H9 (cell line): ENCODE data around the gene HECTD1. TPM values are rescaled to one million over a fixed set of nuclear protein-coding genes. Genes with fewer than 3 reads are reported as not detected.
"Not testable (repeated sequence)": the region's sequence is repeated elsewhere in the genome, so short reads cannot be mapped to it uniquely, and the experiment has no call there.

Source experiments
- DNase-seq: peaks from one replicate; pipeline ENCODE4 v3.0.0-alpha.2; 2017
- H2AFZ ChIP-seq: one replicate; pipeline ENCODE4 v1.6.1; 2013; ENCODE audit warnings: mild to moderate bottlenecking, low read length, control low read depth, moderate library complexity
- H2AK5ac ChIP-seq: 2 replicates; pipeline ENCODE4 v1.6.1; 2013; ENCODE audit warnings: low read length, control low read depth, mixed read lengths; ENCODE audit not compliant: insufficient read length
- H2BK120ac ChIP-seq: one replicate; pipeline ENCODE4 v1.6.1; 2013; ENCODE audit warnings: low read depth, mild to moderate bottlenecking, low read length, control low read depth, inconsistent platforms; ENCODE audit not compliant: poor library complexity, severe bottlenecking
- H2BK12ac ChIP-seq: 2 replicates; pipeline ENCODE4 v1.6.1; 2013; ENCODE audit warnings: low read length, control low read depth, mixed read lengths, low read depth; ENCODE audit not compliant: insufficient read length
- H2BK15ac ChIP-seq: 2 replicates; pipeline ENCODE4 v1.6.1; 2013; ENCODE audit warnings: low read depth, low read length, control low read depth
- H2BK20ac ChIP-seq: one replicate; pipeline ENCODE4 v1.6.1; 2013; ENCODE audit warnings: low read depth, mild to moderate bottlenecking, low read length, control low read depth, inconsistent platforms; ENCODE audit not compliant: poor library complexity, severe bottlenecking
- H2BK5ac ChIP-seq: 2 replicates; pipeline ENCODE4 v1.6.1; 2013; ENCODE audit warnings: low read length, control low read depth, mixed read lengths; ENCODE audit not compliant: insufficient read length
- H3K14ac ChIP-seq: 2 replicates; pipeline ENCODE4 v1.6.1; 2013; ENCODE audit warnings: low read length, control low read depth; ENCODE audit not compliant: insufficient read depth
- H3K18ac ChIP-seq: 2 replicates; pipeline ENCODE4 v1.6.1; 2013; ENCODE audit warnings: low read depth, mild to moderate bottlenecking, mixed read lengths, low read length, control low read depth; ENCODE audit not compliant: insufficient read length
- H3K23ac ChIP-seq: 2 replicates; pipeline ENCODE4 v1.6.1; 2013; ENCODE audit warnings: low read length, control low read depth, mixed read lengths, low read depth; ENCODE audit not compliant: insufficient read length
- H3K23me2 ChIP-seq: 2 replicates; pipeline ENCODE4 v1.6.1; 2013; ENCODE audit warnings: low read depth, mild to moderate bottlenecking, mixed read lengths, low read length, control low read depth; ENCODE audit not compliant: insufficient read length, poor library complexity, severe bottlenecking
- H3K27ac ChIP-seq: 2 replicates; pipeline ENCODE4 v1.5.1; 2013; ENCODE audit warnings: low read length, control low read depth, mixed read lengths, low read depth; ENCODE audit not compliant: insufficient read length
- H3K27me3 ChIP-seq: 2 replicates; pipeline ENCODE4 v1.6.1; 2013; ENCODE audit warnings: low read length, control low read depth, inconsistent platforms; ENCODE audit not compliant: insufficient read depth
- H3K4ac ChIP-seq: 2 replicates; pipeline ENCODE4 v1.6.1; 2013; ENCODE audit warnings: low read depth, mild to moderate bottlenecking, control low read depth, inconsistent platforms, low read length, moderate library complexity
- H3K4me1 ChIP-seq: 2 replicates; pipeline ENCODE4 v1.6.1; 2013; ENCODE audit warnings: low read length, control low read depth, inconsistent platforms; ENCODE audit not compliant: insufficient read depth
- H3K4me2 ChIP-seq: 2 replicates; pipeline ENCODE4 v1.6.1; 2013; ENCODE audit warnings: low read length, control low read depth, mixed read lengths; ENCODE audit not compliant: insufficient read length, insufficient read depth
- H3K56ac ChIP-seq: 2 replicates; pipeline ENCODE4 v1.6.1; 2013; ENCODE audit warnings: low read depth, mild to moderate bottlenecking, mixed read lengths, low read length, control low read depth; ENCODE audit not compliant: insufficient read length
- H3K79me1 ChIP-seq: 2 replicates; pipeline ENCODE4 v1.6.1; 2013; ENCODE audit warnings: low read depth, mild to moderate bottlenecking, moderate library complexity, low read length, control low read depth, inconsistent platforms; ENCODE audit not compliant: insufficient read depth, poor library complexity, severe bottlenecking
- H3K79me2 ChIP-seq: 2 replicates; pipeline ENCODE4 v1.6.1; 2013; ENCODE audit warnings: low read length, control low read depth, inconsistent platforms; ENCODE audit not compliant: insufficient read depth
- H3K9ac ChIP-seq: 2 replicates; pipeline ENCODE4 v1.6.1; 2013; ENCODE audit warnings: low read length, control low read depth, mixed read lengths; ENCODE audit not compliant: insufficient read length; ENCODE audit errors: extremely low read depth
- H3K9me3 ChIP-seq: one replicate; pipeline ENCODE4 v1.6.1; 2013; ENCODE audit warnings: low read depth, low read length, inconsistent platforms; ENCODE audit not compliant: control insufficient read depth
- H3T11ph ChIP-seq: one replicate; pipeline ENCODE4 v1.6.1; 2013; ENCODE audit warnings: mild to moderate bottlenecking, low read length, control low read depth, inconsistent platforms
- H4K20me1 ChIP-seq: one replicate; pipeline ENCODE4 v1.6.1; 2013; ENCODE audit not compliant: control insufficient read depth, insufficient read length, insufficient read depth
- H4K5ac ChIP-seq: 2 replicates; pipeline ENCODE4 v1.6.1; 2013; ENCODE audit warnings: low read depth, mild to moderate bottlenecking, mixed read lengths, low read length, control low read depth; ENCODE audit not compliant: insufficient read length
- H4K8ac ChIP-seq: replicated peaks from 2 replicates; pipeline ENCODE4 v1.6.1; 2013; ENCODE audit warnings: low read length, control low read depth, mixed read lengths, low read depth; ENCODE audit not compliant: insufficient read length
- H4K91ac ChIP-seq: 2 replicates; pipeline ENCODE4 v1.6.1; 2013; ENCODE audit warnings: low read depth, mild to moderate bottlenecking, moderate library complexity, mixed read lengths, low read length, control low read depth; ENCODE audit not compliant: insufficient read length
- H3K27ac Mint-ChIP-seq, 3 experiments: 2 replicates in 2 of 3; 3 replicates in 1 of 3; pipeline ENCODE4 v1.8.0; 2020 to 2021; ENCODE audit warnings: mixed read lengths in 3 of 3, mild to moderate bottlenecking in 1 of 3, moderate library complexity in 1 of 3
- H3K27me3 Mint-ChIP-seq: 2 replicates; pipeline ENCODE4 v1.8.0; 2021; ENCODE audit warnings: low read depth, mild to moderate bottlenecking, moderate library complexity, mixed read lengths
- H3K36me3 Mint-ChIP-seq, 3 experiments: 2 replicates in 2 of 3; 3 replicates in 1 of 3; pipeline ENCODE4 v1.8.0; 2020 to 2021; ENCODE audit warnings: low read depth in 3 of 3, mixed read lengths in 3 of 3; ENCODE audit not compliant: insufficient read depth in 1 of 3
- H3K4me1 Mint-ChIP-seq, 2 experiments: 2 replicates each; pipeline ENCODE4 v1.8.0; 2020; ENCODE audit warnings: mixed read lengths in 2 of 2
- H3K4me3 Mint-ChIP-seq, 2 experiments: 2 replicates in 1 of 2; 3 replicates in 1 of 2; pipeline ENCODE4 v1.8.0; 2020 to 2021; ENCODE audit warnings: mild to moderate bottlenecking in 2 of 2, mixed read lengths in 2 of 2, moderate library complexity in 1 of 2
- H3K9me3 Mint-ChIP-seq, 2 experiments: 2 replicates in 1 of 2; 3 replicates in 1 of 2; pipeline ENCODE4 v1.8.0; 2020; ENCODE audit warnings: mild to moderate bottlenecking in 2 of 2, mixed read lengths in 2 of 2, moderate library complexity in 1 of 2
- CTCF ChIP-seq: fragments of 200-600 bp; sonication (generic); conservative IDR thresholded peaks from 3 replicates; pipeline ENCODE4 v1.8.0; 2021; ENCODE audit warnings: antibody characterized with exemption, mild to moderate bottlenecking
- WGBS: extraction: QIAGEN DNeasy Blood & Tissue Kit; methylation state at CpG from one replicate; pipeline ENCODE4 v1.1.7; 2013; ENCODE audit warnings: missing lambda C conversion rate, low lambda C conversion rate, mixed read lengths; ENCODE audit not compliant: insufficient read length; ENCODE audit errors: extremely low coverage; 5-methylcytosine and 5-hydroxymethylcytosine counted together
- total RNA-seq: library from RNA; stranded (reverse); gene quantifications from 2 replicates; pipeline ENCODE4 v1.2.1, GENCODE V29; 2021

The HECTD1 gene
- total RNA-seq, 1 experiment from 2014 or later = 135 TPM

GRCh38 chr14:31194095-31194494, 13.5 kb downstream of the HECTD1 start:
- Histone ChIP-seq H2BK12ac (no peak overlapping the region), H3K4me2 (no peak overlapping the region), H3K79me2 (peaks cover 5% of the 10 kb centered on the region; the same call in 1 of the 2 replicates), H3K79me1 (peaks cover 8% of the 10 kb centered on the region), H3T11ph (no peak overlapping the region), H3K4me1 (no peaks in the 10 kb centered on the region), H2BK5ac (no peak overlapping the region), H3K9ac (no peak overlapping the region), H3K9me3 (no peaks in the 10 kb centered on the region), H2AFZ (no peak overlapping the region), H3K27me3 (no peaks in the 10 kb centered on the region), H3K27ac (no peak overlapping the region), H3K18ac (no peak overlapping the region), H4K5ac (no peak overlapping the region), H3K23ac (no peak overlapping the region), H2AK5ac (no peak overlapping the region), H3K23me2 (no peaks in the 10 kb centered on the region), H4K91ac (no peak overlapping the region), H2BK20ac (no peak overlapping the region), H3K56ac (no peak overlapping the region), H3K14ac (no peak overlapping the region), H3K4ac (no peak overlapping the region), H4K20me1 (no peaks in the 10 kb centered on the region), H2BK120ac (no peak overlapping the region), H2BK15ac (no peak overlapping the region), H4K8ac (no peak overlapping the region)
- Mint-ChIP-seq H3K4me1 (peaks cover 11 to 16% of the 10 kb centered on the region in 2 experiments), H3K9me3 (no peaks in the 10 kb centered on the region), H3K27ac (no peak overlapping the region), H3K27me3 (no peaks in the 10 kb centered on the region), H3K36me3 (peaks cover 0 to 46% (median 23%) of the 10 kb centered on the region in 3 experiments; a peak in 5 of 7 replicates), H3K4me3 (no peak overlapping the region)
- no peak for TF ChIP-seq CTCF
- DNase-seq = no peak
- WGBS = no CpG with 5 or more reads among the region's 3 CpGs

- H3K27me3 Mint-ChIP-seq, DNase-seq, H3K4me3 Mint-ChIP-seq, H3K4me1 Mint-ChIP-seq, H3K27ac ChIP-seq, H3K27me3 ChIP-seq, H2BK15ac ChIP-seq, H3K23ac ChIP-seq, H4K20me1 ChIP-seq, H3K9ac ChIP-seq, H2AK5ac ChIP-seq, H2BK120ac ChIP-seq, H3K79me1 ChIP-seq, H3K9me3 Mint-ChIP-seq, H2BK5ac ChIP-seq, H3K4me1 ChIP-seq, H2BK20ac ChIP-seq, H3K9me3 ChIP-seq, H3K56ac ChIP-seq, H3T11ph ChIP-seq, H2AFZ ChIP-seq, H4K5ac ChIP-seq, H3K23me2 ChIP-seq, H3K79me2 ChIP-seq, H2BK12ac ChIP-seq, H3K4ac ChIP-seq, H3K4me2 ChIP-seq, H4K91ac ChIP-seq, H3K14ac ChIP-seq, H3K18ac ChIP-seq, H4K8ac ChIP-seq: not testable (repeated sequence)
- peaks cover 0 to 48% (median 30%) of the 10 kb centered on the region in 3 experiments; a peak in 6 of 7 replicates for H3K36me3 Mint-ChIP-seq
- WGBS = no CpG with 5 or more reads among the region's 8 CpGs
- H3K27ac Mint-ChIP-seq = peak overlapping the region in 1 of 3 experiments; percentile 81; a peak in 2 of 7 replicates
Measured at GRCh38 chr14:31192544-31192943, 15.0 kb downstream of the HECTD1 start.
